Measurements from ENCODE around the gene FARS2. TPM values are rescaled to one million over a fixed set of nuclear protein-coding genes. Genes with fewer than 3 reads are reported as not detected.

The FARS2 gene
- polyA plus RNA-seq, 1 donor, result 18.7 TPM

GRCh38 chr6:5248302-5249098 lies 12.8 kb upstream of the FARS2 start:
- no peak for DNase-seq

DNA sequence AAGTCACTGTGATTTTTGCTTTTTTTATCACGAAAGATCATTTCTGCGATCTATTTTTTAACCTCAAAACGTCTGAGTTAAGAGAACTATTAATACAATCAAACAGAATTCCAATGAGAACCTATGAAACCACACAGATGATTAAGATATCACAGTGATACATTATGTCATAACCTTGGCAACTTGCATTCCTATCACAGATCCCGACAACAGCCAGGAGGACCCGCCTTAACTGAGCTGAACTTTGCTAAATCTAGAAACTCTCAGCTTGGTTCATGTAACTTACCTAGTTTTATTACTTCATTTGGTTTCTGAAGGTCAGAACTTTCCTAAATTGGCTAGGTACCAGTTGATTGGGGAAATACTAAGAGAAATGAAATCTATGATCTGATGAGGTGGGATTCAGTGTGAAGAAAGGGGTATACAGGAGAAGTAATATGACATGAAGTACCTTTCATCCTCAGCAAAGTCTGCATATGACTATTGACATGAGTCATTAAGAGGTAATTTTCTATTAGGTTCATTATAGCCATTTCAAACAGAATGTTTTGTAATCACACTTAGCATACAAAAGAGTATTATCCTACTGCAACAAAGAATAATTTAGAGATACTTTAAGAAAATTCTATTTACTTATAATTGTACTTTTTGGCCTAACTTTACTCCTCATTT lies 11.7 kb upstream of the FARS2 start:
- DNase-seq, result no peak

DNA sequence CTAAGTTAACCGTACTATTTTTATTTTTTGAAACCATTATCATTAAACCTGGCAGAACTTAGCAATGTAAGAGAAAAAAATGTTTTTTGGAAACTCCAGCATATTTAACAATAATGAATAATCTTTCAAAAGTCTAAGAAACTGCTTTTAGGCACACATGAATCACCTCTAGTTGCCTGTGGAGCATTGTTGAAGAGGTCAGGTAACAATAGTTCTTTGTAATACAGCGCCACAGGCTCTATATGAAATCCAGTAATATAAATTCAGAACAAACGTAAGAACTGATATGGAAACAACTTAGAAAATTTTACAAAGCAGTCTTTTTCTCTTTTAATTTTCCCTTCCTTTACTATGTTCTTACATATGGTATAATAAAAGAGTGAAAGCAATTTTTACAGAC lies 10.9 kb upstream of the FARS2 start:
- no peak for DNase-seq

DNA sequence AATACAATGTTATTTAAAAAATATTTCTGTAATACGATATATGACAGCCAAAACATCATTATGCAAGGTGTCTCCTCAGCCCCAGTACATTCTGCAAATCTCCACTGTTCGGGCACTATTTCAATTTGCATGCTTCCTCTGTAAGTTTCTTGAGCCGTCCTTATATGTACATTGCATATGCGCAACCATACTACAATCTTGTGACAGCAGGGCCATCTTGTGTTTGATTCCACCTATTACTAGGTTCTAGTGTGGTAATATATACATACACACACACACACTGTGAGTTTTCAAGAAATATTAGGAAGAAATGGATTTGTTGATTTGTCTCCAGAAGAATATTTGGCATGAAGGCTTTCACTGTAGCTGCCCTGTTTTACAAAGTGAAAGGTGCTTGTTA lies 10.4 kb upstream of the FARS2 start:
- DNase-seq, result no peak

DNA sequence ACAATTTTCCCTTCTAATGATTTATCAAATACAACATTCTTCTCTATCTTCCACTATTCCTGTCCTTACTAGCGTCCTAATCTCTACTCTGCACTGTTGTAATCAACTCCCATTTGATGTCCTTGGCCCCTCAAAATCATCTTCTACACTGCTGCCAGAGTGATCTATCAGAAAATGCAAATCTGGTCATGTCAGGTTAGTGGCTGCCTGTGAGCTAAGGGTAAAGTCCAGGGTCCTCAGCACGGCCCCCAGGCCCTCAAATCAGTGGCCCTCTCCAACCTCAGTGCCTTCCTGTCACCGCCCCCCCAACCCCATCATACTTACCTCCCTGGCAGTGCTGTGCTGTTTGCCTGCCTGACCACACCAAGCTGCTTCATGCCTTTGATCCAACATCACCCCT lies 4.4 kb upstream of the FARS2 start:
- no peak for DNase-seq

DNA sequence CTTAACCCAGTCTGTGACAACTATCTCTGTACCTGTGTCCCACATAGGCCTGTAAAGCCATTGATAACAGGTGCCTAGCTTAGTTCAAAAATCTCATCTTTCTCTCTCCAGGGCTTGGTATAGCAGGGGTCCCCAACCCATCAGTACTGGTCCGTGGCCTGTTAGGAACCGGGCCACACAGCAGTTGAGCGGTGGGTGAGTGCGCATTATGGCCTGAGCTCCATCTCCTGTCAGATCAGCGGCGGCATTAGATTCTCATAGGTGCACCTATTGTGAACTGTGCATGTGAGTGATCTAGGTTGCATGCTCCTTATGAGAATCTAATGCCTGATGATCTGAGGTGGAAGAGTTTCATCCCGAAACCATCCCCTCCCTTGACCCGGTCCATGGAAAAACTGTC lies 3.9 kb upstream of the FARS2 start:
- no peak for DNase-seq

DNA sequence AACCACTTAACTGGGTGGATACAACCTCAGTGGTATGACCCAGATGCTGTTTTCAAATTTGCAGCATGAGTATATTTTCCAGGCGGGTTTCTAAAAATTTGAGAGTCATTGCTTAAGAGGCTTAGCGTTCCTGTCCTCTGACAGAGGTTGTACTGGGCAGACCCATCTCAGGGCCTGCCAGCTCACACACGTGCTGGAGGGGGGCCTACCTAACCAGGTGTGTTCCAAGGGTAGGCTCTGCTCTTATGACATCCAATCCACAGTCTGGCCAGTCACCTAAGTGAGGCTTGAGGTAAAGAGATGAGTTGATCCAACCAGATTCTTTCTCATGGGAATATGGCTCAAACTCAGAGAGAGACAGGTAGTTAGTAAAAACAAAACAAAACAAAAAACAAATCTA lies 1.9 kb upstream of the FARS2 start:
- no peak for DNase-seq

DNA sequence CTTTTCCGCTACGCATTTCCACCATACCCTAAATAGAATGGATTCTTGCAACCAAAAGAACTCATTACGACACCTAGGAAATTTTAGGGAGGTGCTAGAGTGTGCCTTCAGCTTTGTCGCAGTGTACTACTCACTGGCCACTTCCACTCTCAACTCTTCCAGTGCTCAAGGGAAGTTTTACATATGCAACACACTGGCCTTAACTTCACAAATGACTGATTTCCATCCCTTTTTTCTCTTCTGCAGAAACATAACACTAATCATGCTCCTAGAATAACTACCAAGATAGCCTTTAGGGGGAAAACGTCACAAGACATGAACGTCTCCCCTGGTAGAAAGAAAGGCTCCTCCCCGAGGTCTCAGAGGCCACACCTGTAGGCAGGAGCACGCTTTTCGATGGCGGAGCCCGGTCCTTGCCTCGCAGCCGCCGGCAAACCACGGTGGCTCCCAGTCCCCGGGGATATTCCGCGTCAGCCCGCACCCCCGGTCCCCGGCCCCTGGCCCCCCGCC lies 1.1 kb upstream of the FARS2 start:
- peak; percentile 43 for DNase-seq

DNA sequence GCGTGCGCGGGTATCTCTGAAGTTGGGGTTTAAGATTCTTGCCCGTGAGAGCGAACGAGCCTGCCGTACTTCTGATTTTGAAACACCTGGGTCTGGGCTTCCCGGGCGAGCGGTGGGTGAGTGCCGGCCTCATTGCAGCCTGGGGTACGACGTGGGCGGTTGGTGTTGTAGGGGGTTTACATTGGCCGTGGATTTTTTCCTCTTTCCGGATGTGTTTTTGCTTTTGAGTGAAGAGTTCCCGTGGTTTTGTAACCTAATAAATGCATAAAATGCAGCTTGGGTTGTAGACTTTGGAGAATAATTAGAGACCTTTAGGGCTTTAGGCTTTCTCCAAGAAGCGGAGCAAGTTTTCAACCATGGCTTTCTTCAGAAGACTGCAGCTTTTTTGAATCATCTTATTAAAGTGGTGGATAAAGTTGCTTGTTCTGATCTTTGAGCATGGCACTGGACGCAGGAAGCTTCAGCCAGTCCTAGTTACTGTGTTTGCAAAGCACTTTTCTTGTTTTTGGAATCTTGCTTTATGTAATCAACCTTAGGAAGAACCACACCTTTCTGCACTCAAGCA lies 314 bp downstream of the FARS2 start:
- DNase-seq, result no peak

DNA sequence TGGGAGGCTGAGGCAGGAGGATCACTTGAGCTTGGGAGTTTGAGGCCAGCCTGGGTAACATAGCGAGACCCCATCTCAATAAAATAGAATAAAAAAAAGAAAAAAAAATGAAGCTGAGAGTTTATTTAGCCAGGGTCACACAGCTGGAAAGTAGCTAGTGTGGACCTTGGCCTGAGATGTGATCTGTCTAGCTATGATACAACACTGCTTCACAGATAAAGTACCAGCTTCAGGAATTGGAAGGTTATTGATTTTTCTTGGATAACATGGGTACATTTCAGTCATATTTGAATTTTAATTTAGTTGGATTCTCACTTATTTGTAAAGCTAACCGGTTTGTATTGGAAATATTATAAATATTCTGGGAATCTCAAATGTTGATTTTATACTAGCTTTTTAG lies 5.1 kb downstream of the FARS2 start:
- DNase-seq, result no peak

- no peak for DNase-seq
These were observed 8.9 kb downstream of the FARS2 start for GRCh38 chr6:5270093-5270680.

DNA sequence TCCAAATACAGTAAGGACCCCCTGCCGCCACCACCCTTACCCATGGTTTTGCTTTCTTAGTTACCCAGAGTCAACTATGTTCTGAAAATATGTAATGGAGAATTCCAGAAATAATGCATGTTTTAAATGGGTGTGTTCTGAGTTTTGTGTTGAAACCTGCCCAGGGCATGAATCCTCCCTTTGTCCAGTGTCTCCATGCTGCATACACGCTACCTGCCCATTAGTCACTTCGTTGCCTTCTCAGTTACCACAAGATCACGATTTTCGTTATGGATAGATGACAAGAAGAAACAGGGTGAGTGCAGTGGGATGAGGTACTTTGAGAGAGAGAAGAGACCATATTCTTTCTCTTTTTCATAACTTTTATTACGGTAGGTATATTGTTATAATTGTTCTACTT lies 10.6 kb downstream of the FARS2 start:
- no peak for DNase-seq

- no peak for DNase-seq
These were observed 12.9 kb downstream of the FARS2 start for GRCh38 chr6:5274231-5274630.

DNA sequence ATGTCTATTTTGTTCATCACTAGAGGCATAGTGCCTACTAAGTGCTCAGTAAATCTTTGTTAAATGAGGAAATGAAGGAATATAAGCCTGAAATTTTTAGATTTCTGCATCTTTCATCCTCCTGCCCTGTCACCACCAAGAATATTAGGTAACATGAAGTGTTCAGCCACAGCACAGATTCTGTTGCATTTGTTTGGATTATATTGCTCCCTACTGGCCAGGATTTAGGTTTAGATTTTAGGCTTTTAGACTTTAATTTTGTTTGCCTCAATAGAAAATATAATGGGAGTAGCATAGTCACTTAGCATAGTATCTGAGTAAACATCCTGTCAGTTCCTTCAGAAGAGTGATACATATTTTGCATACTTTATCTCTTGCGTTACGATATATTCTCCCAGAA lies 14.2 kb downstream of the FARS2 start:
- no peak for DNase-seq

GRCh38 chr6:5276581-5276980 lies 15.3 kb downstream of the FARS2 start:
- no peak for DNase-seq

DNA sequence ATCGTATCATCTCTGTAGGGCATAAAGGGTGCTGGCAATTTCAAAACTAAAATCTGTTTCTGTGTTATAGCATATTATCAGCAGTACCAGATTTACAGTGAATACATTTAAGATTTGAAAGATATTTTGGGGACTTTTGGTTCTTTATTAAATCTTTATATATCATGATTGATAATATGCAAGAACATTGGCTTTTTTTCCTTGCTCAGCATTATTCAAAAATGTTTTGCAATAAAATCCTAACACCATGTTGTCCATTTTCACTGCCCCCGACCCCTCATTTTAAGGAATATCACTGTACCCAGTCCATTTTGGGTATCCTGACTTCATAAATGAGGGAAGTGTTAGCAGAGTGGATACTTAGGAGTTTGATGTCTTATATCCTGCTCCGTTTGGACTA lies 16.3 kb downstream of the FARS2 start:
- no peak for DNase-seq

DNA sequence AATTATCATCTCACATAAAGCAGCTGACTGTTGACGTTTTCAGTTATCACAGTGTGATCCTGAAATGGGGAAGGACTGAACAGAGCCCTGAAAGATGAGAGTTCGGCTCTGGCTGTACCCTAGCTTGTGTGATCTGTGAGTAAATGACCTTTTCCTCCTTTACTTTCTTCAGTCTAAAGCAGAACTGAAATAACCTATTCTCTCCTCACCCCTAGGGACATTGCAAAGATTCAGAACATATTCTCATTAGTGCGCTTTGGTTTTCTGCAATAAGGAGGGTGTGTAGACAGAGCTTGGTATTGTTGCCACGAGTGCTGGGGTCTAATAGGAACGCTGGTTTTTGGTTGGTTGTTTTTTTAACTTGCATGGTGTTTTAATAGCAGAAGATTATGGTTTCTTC lies 16.7 kb downstream of the FARS2 start:
- no peak for DNase-seq

GRCh38 chr6:5278565-5279120 lies 17.3 kb downstream of the FARS2 start:
- DNase-seq, result no peak

GRCh38 chr6:5279891-5280338 lies 18.6 kb downstream of the FARS2 start:
- DNase-seq, result no peak

DNA sequence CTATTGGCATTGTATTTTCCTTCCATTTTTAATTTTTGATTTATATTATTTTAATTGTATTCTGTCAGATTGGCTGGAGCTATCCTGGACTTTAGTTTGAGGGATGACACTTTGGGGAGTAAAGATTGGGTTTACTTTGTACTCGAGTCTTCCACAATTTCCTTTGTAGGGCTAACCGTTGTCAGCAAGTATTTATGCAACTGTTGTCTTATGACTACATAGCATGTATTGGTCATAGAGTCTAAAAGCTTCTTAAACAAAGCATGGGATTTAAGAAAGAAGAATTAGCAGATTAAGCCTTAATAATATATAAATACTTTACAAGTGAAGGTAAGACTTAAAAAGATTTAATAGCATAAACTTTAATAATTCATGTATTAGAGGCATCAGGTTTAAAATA lies 19.6 kb downstream of the FARS2 start:
- no peak for DNase-seq

- no peak for DNase-seq
These were observed 20.9 kb downstream of the FARS2 start for GRCh38 chr6:5282191-5282623.

- no peak for DNase-seq
These were observed 23.8 kb downstream of the FARS2 start for GRCh38 chr6:5285081-5285480.

DNA sequence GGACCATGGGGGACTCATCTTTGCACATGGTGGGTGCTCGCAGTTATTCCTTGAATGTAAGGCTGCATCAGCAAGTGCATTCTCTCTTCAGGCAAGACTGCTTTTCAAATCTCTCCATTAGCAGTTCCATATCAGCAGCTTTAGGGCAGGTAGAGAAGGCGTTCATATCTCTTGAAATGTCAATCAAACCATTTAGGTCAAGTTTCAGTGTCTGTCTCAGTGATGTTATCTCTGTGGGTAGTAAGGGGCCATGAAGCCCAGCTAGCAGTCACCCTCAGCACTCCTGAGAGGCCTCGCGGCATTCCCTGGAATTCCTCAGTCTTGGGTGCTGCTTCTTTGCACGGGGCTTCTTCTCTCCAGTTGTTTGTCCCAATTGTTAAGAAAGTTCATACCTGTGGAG lies 24.2 kb downstream of the FARS2 start:
- no peak for DNase-seq

Measured in left kidney (tissue), 2 donors.